Uterus (tissue), 4 donors: ENCODE results near the gene AKAP11. TPM values are rescaled to one million over a fixed set of nuclear protein-coding genes. Genes with fewer than 3 reads are reported as not detected.

ENCODE experiments used
- DNase-seq, 2 donors: peaks; one replicate each; pipeline ENCODE4 v3.0.0-alpha.2; 2019 to 2020
- H3K27ac ChIP-seq, 2 donors: fragments of 200-600 bp; sonication (generic); 1 replicate in 1 of 2; 2 replicates in 1 of 2; pipeline ENCODE4 v1.5.1; 2016 to 2018
- H3K27me3 ChIP-seq, 2 donors: fragments of 200-600 bp; sonication (generic); one replicate each; pipeline ENCODE4 v1.5.1; 2018 to 2019; ENCODE audit warnings: control low read depth in 1 of 2
- H3K36me3 ChIP-seq, 2 donors: fragments of 200-600 bp; sonication (generic); one replicate each; pipeline ENCODE4 v1.5.1; 2019; ENCODE audit warnings: control low read depth in 1 of 2
- H3K4me1 ChIP-seq, 2 donors: fragments of 200-600 bp; sonication (generic); one replicate each; pipeline ENCODE4 v1.5.1; 2018 to 2019; ENCODE audit warnings: control low read depth in 1 of 2
- H3K4me3 ChIP-seq, 2 donors: fragments of 200-600 bp; sonication (generic); 1 replicate in 1 of 2; 2 replicates in 1 of 2; pipeline ENCODE4 v1.5.1; 2018 to 2019; ENCODE audit warnings: mild to moderate bottlenecking in 1 of 2
- H3K9me3 ChIP-seq, 2 donors: fragments of 200-600 bp; sonication (generic); one replicate each; pipeline ENCODE4 v1.5.1; 2019; ENCODE audit warnings: control low read depth in 1 of 2
- CTCF ChIP-seq, 4 experiments: fragments of 200-600 bp in 2 of 4; fragments of 450-650 bp in 2 of 4; sonication (generic) in 2 of 4; IDR thresholded peaks; one replicate each; pipeline ENCODE4 v1.5.1; 2016 to 2019; ENCODE audit warnings: antibody characterized with exemption in 4 of 4, mild to moderate bottlenecking in 2 of 4, moderate library complexity in 1 of 4
- POLR2A ChIP-seq, 2 donors: fragments of 450-650 bp; IDR thresholded peaks; one replicate each; pipeline ENCODE4 v1.6.1; 2016; ENCODE audit warnings: antibody characterized with exemption in 2 of 2, mild to moderate bottlenecking in 1 of 2, moderate library complexity in 1 of 2
- intact Hi-C: fragments of 100-400 bp; cut with DNase I; formaldehyde crosslinking; loops from one replicate; pipeline ENCODE4 v1.15.1; 2023; ENCODE audit warnings: low total_unique reads
- total RNA-seq, 4 donors: library from RNA; depleted of rRNA in 3 of 4; stranded (reverse); fragments of >200 nt in 3 of 4; gene quantifications; one replicate each; pipeline versions ENCODE4 v1.1.0 to v1.2.4, GENCODE V29; 2014 to 2023
- donor health status: DM: yes; HTN: yes; CAD: no.

Gene AKAP11
- total RNA-seq, 4 donors from 2014 or later, result 30.0 to 60.7 (median 45.9) TPM

GRCh38 chr13:42318570-42318969 lies 46.6 kb downstream of the AKAP11 start:
- no peak for DNase-seq
- Histone ChIP-seq H3K4me1 (no peaks in the 10 kb centered on the region), H3K36me3 (no peaks in the 10 kb centered on the region), H3K9me3 (no peaks in the 10 kb centered on the region), H3K27ac (no peak overlapping the region), H3K4me3 (no peak overlapping the region), H3K27me3 (no peaks in the 10 kb centered on the region)
- no peak for TF ChIP-seq POLR2A (IDR thresholded peaks at IDR 0.05)
- TF ChIP-seq CTCF (IDR thresholded peaks at IDR 0.05), result no peak
- intact Hi-C loops, result no loop called here

DNA sequence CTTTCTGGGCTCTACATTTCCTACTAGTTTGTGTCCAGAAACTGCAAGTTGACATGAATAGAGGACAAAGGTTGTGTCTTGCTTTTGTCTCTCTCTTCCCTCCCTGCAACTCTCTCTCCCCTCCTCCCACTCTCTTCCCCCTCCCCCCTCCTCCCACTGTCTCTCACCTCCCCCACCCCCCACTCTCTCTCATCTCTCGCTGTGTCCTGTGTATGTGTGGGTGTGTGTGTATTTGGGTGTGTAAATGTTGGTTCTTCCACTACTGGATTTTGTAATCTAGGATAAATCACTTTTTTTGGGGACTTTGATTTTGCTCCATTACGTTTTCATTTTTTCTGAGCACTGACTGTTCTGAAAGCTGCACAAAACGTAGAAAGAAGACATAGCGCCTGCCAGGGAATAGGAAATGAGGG lies 48.4 kb downstream of the AKAP11 start:
- intact Hi-C loops, result no loop called here
- DNase-seq, result no peak
- H3K4me3 ChIP-seq, result no peak overlapping the region
- H3K4me1 ChIP-seq, result no peaks in the 10 kb centered on the region
- H3K36me3 ChIP-seq, result no peaks in the 10 kb centered on the region
- H3K9me3 ChIP-seq, result no peaks in the 10 kb centered on the region
- H3K27ac ChIP-seq, result no peak overlapping the region
- H3K27me3 ChIP-seq, result no peaks in the 10 kb centered on the region
- TF ChIP-seq POLR2A (IDR thresholded peaks at IDR 0.05) (no peak), CTCF (IDR thresholded peaks at IDR 0.05) (no peak)

GRCh38 chr13:42322806-42323205 lies 50.9 kb downstream of the AKAP11 start:
- Histone ChIP-seq H3K9me3 (no peaks in the 10 kb centered on the region), H3K36me3 (no peaks in the 10 kb centered on the region), H3K4me3 (no peak overlapping the region), H3K27me3 (no peaks in the 10 kb centered on the region), H3K27ac (no peak overlapping the region), H3K4me1 (no peaks in the 10 kb centered on the region)
- no peak for DNase-seq
- no peak for TF ChIP-seq CTCF (IDR thresholded peaks at IDR 0.05)
- no peak for TF ChIP-seq POLR2A (IDR thresholded peaks at IDR 0.05)
- intact Hi-C loops, result no loop called here

- no peak overlapping the region for H3K4me3 ChIP-seq
- no peaks in the 10 kb centered on the region for H3K36me3 ChIP-seq
- DNase-seq, result no peak
- no peak overlapping the region for H3K27ac ChIP-seq
- H3K9me3 ChIP-seq, result no peaks in the 10 kb centered on the region
- H3K27me3 ChIP-seq, result no peaks in the 10 kb centered on the region
- intact Hi-C loops, result no loop called here
- no peaks in the 10 kb centered on the region for H3K4me1 ChIP-seq
- TF ChIP-seq POLR2A (IDR thresholded peaks at IDR 0.05) (no peak), CTCF (IDR thresholded peaks at IDR 0.05) (no peak)
These were observed 52.8 kb downstream of the AKAP11 start for GRCh38 chr13:42324704-42325103.

- TF ChIP-seq CTCF (IDR thresholded peaks at IDR 0.05) (no peak), POLR2A (IDR thresholded peaks at IDR 0.05) (no peak)
- H3K27ac ChIP-seq, result no peak overlapping the region
- DNase-seq, result no peak
- H3K4me1 ChIP-seq, result no peaks in the 10 kb centered on the region
- H3K27me3 ChIP-seq, result no peaks in the 10 kb centered on the region
- no peak overlapping the region for H3K4me3 ChIP-seq
- no peaks in the 10 kb centered on the region for H3K9me3 ChIP-seq
- H3K36me3 ChIP-seq, result no peaks in the 10 kb centered on the region
- intact Hi-C loops, result no loop called here
These were observed 55.8 kb downstream of the AKAP11 start for GRCh38 chr13:42327725-42328124.
